Fibroblast of mammary gland (primary cell): ENCODE results near the gene CDH4.
A peak's percentile ranks its signal among the peaks of the same experiment; 100 is the strongest.

ENCODE experiments used
- DNase-seq: peaks from one replicate; pipeline ENCODE4 v3.0.0-alpha.2; 2010; ENCODE audit warnings: low read depth
- H3K4me3 ChIP-seq: 2 replicates; pipeline ENCODE4 v1.5.1; 2011; ENCODE audit warnings: low read depth, mild to moderate bottlenecking, low read length, moderate library complexity; ENCODE audit not compliant: control insufficient read depth
- TF ChIP-seq, protein P1 (sequence below): conservative IDR thresholded peaks from 2 replicates; pipeline ENCODE4 v1.5.1; 2011; ENCODE audit warnings: low read depth, low read length, inconsistent platforms; ENCODE audit not compliant: control insufficient read depth, insufficient read depth

The CDH4 gene

GRCh38 chr20:61315319-61315718 lies 63.3 kb downstream of the CDH4 start:
- TF ChIP-seq, protein P1, sequence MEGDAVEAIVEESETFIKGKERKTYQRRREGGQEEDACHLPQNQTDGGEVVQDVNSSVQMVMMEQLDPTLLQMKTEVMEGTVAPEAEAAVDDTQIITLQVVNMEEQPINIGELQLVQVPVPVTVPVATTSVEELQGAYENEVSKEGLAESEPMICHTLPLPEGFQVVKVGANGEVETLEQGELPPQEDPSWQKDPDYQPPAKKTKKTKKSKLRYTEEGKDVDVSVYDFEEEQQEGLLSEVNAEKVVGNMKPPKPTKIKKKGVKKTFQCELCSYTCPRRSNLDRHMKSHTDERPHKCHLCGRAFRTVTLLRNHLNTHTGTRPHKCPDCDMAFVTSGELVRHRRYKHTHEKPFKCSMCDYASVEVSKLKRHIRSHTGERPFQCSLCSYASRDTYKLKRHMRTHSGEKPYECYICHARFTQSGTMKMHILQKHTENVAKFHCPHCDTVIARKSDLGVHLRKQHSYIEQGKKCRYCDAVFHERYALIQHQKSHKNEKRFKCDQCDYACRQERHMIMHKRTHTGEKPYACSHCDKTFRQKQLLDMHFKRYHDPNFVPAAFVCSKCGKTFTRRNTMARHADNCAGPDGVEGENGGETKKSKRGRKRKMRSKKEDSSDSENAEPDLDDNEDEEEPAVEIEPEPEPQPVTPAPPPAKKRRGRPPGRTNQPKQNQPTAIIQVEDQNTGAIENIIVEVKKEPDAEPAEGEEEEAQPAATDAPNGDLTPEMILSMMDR = no peak
- DNase-seq = no peak
- H3K4me3 ChIP-seq = no peak overlapping the region

DNA sequence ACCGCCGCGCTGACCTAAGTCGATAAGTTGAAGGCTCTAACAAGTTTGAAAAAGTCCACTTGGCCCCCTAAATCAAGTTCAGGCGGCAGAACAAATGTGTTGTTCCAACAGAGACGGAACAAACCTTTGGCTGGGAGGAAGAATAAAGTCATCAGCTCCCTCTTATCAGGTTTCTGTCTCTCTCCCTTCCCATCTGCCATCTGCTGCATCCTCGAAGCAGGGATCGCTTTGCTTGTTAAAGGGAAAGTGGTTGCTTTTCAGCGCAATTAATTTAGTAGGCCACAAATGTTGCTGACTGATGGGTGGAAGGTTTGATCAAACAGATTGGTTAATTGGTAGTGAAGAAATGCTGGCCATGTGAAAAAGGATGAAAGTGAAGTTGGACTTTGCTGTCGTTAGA lies 64.3 kb downstream of the CDH4 start:
- H3K4me3 ChIP-seq = no peak overlapping the region
- no peak for DNase-seq
- TF ChIP-seq, protein P1 = no peak

- TF ChIP-seq, protein P1 = no peak
- DNase-seq = peak; percentile 46
- H3K4me3 ChIP-seq = no peak overlapping the region
Measured at GRCh38 chr20:61317966-61318530, 66.0 kb downstream of the CDH4 start.

GRCh38 chr20:61320691-61321425 lies 68.8 kb downstream of the CDH4 start:
- no peak for DNase-seq
- TF ChIP-seq, protein P1 = no peak
- no peak overlapping the region for H3K4me3 ChIP-seq

DNA sequence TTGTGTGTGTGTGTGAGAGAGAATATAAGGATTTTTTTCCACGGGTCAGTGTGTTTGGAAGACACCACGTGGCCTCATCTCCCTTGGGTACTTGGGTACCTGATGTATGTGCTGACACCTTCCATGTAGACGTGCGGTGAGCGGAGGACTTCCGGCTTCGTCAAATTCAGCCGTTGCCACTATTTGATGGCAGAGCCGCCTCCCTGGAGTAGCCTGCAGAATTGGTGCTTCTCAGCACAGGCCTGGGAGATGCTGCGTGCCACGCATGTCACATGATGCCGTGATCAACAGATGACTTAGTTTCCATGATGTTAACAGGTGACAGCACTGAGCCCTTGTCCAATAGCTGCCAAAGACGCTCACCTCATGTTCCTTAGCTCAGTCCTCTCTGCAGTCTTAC lies 69.4 kb downstream of the CDH4 start:
- DNase-seq = no peak
- no peak overlapping the region for H3K4me3 ChIP-seq
- TF ChIP-seq, protein P1 = no peak

- DNase-seq = no peak
- TF ChIP-seq, protein P1 = no peak
- H3K4me3 ChIP-seq = no peak overlapping the region
Measured at GRCh38 chr20:61322151-61322865, 70.2 kb downstream of the CDH4 start.
